ENCODE results near the gene PTPRE. TPM values are rescaled to one million over a fixed set of nuclear protein-coding genes. Genes with fewer than 3 reads are reported as not detected.

PTPRE gene
- total RNA-seq, 4 donors from 2014 or later: 10.2 to 46.8 (median 28.8) TPM

DNA sequence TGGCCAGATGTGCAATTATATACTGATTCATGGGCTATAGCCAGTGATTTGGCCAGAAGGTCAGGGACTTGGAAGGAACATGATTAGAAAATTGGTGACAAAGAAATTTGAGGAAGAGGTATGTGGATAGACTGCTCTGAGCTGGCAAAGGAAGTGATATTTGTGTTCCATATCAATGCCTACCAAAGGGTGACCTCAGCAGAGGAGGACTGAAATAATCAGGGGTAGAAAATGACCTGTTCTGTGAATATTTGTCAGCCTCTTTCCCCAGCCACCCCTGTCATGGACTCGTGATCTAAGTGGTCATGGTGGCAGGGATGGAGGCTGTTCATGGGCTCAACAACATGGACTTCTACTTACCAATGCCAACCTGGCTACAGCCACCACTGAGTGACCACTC, 47.0 kb downstream of the PTPRE start:
- Histone ChIP-seq H3K27me3 (no peaks in the 10 kb centered on the region), H3K4me3 (no peak overlapping the region), H3K36me3 (no peaks in the 10 kb centered on the region), H3K27ac (no peak overlapping the region), H3K9me3 (peaks cover 6% of the 10 kb centered on the region), H3K4me1 (no peaks in the 10 kb centered on the region)
- WGBS: 77% methylated on average over 1 of the region's 1 CpG
- no peak for DNase-seq (ENCODE audit: low spot score in 2 of 2)
- no peak for TF ChIP-seq EP300 (IDR thresholded peaks at IDR 0.05)
- no peak for TF ChIP-seq POLR2A (IDR thresholded peaks at IDR 0.05)

DNA sequence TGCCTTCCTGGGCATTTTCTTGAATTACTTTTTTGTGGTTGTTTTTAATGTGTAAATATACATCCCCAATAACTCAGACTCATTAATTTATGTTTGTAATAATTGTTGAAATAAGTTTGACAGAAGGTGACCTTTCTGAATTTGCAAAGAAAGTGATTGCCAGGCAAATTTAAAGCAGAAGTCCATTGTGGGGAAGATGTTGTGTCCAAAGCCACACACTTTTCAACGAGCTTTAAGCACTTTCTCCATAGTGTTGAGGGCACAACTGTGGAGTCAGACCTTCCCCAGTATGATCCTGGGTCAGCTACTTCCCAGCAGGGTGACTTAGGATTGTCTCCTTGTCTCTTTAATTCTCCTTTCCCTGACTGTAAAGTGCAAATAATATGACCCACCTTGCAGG, 52.5 kb downstream of the PTPRE start:
- Histone ChIP-seq H3K36me3 (no peaks in the 10 kb centered on the region), H3K4me3 (no peak overlapping the region), H3K4me1 (no peaks in the 10 kb centered on the region), H3K9me3 (peaks cover 6% of the 10 kb centered on the region), H3K27ac (no peak overlapping the region), H3K27me3 (no peaks in the 10 kb centered on the region)
- WGBS: 58% methylated on average over 1 of the region's 1 CpG
- TF ChIP-seq POLR2A (IDR thresholded peaks at IDR 0.05): no peak
- no peak for TF ChIP-seq POLR2AphosphoS5 (IDR thresholded peaks at IDR 0.05)
- TF ChIP-seq, protein P1, sequence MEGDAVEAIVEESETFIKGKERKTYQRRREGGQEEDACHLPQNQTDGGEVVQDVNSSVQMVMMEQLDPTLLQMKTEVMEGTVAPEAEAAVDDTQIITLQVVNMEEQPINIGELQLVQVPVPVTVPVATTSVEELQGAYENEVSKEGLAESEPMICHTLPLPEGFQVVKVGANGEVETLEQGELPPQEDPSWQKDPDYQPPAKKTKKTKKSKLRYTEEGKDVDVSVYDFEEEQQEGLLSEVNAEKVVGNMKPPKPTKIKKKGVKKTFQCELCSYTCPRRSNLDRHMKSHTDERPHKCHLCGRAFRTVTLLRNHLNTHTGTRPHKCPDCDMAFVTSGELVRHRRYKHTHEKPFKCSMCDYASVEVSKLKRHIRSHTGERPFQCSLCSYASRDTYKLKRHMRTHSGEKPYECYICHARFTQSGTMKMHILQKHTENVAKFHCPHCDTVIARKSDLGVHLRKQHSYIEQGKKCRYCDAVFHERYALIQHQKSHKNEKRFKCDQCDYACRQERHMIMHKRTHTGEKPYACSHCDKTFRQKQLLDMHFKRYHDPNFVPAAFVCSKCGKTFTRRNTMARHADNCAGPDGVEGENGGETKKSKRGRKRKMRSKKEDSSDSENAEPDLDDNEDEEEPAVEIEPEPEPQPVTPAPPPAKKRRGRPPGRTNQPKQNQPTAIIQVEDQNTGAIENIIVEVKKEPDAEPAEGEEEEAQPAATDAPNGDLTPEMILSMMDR (IDR thresholded peaks at IDR 0.05): no peak
- no peak for TF ChIP-seq EP300 (IDR thresholded peaks at IDR 0.05)
- no peak for DNase-seq (ENCODE audit: low spot score in 2 of 2)

DNA sequence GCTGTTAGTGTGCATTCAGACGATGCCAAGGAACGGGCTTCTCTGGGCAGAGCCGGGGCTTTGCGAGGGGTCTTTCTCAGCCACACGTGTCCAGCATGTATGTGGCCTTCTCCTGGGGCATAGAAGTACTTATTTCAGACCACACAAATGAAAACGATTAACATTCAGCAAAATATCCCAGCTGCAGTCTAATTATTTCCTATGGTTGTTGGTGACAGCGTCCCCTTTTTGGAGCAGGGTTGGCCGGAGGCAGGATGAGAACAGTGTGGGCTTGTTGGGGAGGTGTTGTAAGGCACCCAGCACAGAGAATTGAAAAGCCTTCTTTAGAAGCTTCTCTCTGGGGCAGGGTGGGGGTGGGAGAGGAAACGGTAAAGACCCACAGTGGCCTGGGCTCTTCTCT, 54.2 kb downstream of the PTPRE start:
- Histone ChIP-seq H3K36me3 (no peaks in the 10 kb centered on the region), H3K27me3 (no peaks in the 10 kb centered on the region), H3K27ac (no peak overlapping the region), H3K4me3 (no peak overlapping the region), H3K4me1 (peaks cover 4% of the 10 kb centered on the region), H3K9me3 (peaks cover 6% of the 10 kb centered on the region)
- TF ChIP-seq POLR2A (IDR thresholded peaks at IDR 0.05) (no peak), EP300 (IDR thresholded peaks at IDR 0.05) (no peak), POLR2AphosphoS5 (IDR thresholded peaks at IDR 0.05) (no peak)
- TF ChIP-seq, protein P1 (IDR thresholded peaks at IDR 0.05): no peak
- no peak for DNase-seq (ENCODE audit: low spot score in 2 of 2)
- 68% methylated on average over 9 of the region's 9 CpGs for WGBS

DNA sequence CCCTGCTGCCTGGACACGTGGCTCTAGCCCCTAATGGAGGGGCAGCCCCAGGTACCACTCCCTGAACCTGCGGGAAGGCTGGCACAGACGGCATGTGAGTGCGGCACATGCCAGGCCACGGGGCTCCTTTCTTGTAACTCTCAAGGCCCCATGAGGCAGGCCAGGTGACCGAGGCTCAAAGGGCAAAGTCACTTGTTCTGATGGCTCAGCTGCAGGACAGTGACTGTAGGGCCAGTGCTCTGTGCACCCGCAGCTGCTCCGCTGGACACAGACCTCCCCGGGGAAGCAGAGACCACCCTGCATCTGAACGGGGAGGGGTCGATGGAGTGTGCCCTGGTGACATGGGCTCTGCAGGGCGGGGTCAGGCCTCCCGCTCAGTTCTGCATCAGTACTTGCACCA, 55.3 kb downstream of the PTPRE start:
- no peaks in the 10 kb centered on the region for H3K36me3 ChIP-seq
- H3K9me3 ChIP-seq: no peaks in the 10 kb centered on the region
- H3K27ac ChIP-seq: no peak overlapping the region
- 84% methylated on average over 2 of the region's 13 CpGs for whole genome bisulfite sequencing
- no peaks in the 10 kb centered on the region for H3K27me3 ChIP-seq
- no peak for DNase-seq (ENCODE audit: low spot score in 2 of 2)
- peaks cover 4% of the 10 kb centered on the region for H3K4me1 ChIP-seq
- no peak overlapping the region for H3K4me3 ChIP-seq
- TF ChIP-seq EP300 (IDR thresholded peaks at IDR 0.05): no peak
- TF ChIP-seq, protein P1 (IDR thresholded peaks at IDR 0.05): no peak
- no peak for TF ChIP-seq POLR2A (IDR thresholded peaks at IDR 0.05)
- no peak for TF ChIP-seq POLR2AphosphoS5 (IDR thresholded peaks at IDR 0.05)

DNA sequence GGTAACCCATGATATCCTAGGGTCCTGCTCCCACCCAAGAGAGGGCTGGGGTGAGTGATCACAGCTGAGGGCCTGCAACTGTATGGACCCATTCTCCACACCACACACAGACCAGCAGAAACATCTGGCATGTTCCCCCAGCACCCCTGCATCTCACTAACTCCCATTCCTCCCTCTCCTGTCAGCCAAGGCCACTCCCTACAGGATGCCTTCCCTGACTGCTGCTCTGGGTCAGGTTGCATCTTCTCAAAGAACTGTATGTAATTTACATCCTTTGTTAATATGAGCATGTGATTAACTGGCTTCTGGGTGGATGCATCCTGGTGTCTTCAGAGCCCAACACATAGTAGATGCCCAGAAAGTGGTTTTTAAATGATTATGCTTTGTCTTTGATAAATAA, 56.2 kb downstream of the PTPRE start:
- TF ChIP-seq POLR2A (IDR thresholded peaks at IDR 0.05) (no peak), POLR2AphosphoS5 (IDR thresholded peaks at IDR 0.05) (no peak), EP300 (IDR thresholded peaks at IDR 0.05) (no peak)
- TF ChIP-seq, protein P1 (IDR thresholded peaks at IDR 0.05): no peak
- no peaks in the 10 kb centered on the region for H3K9me3 ChIP-seq
- no peak overlapping the region for H3K4me3 ChIP-seq
- H3K27ac ChIP-seq: no peak overlapping the region
- peaks cover 4% of the 10 kb centered on the region for H3K4me1 ChIP-seq
- H3K36me3 ChIP-seq: no peaks in the 10 kb centered on the region
- H3K27me3 ChIP-seq: no peaks in the 10 kb centered on the region
- no peak for DNase-seq (ENCODE audit: low spot score in 2 of 2)

DNA sequence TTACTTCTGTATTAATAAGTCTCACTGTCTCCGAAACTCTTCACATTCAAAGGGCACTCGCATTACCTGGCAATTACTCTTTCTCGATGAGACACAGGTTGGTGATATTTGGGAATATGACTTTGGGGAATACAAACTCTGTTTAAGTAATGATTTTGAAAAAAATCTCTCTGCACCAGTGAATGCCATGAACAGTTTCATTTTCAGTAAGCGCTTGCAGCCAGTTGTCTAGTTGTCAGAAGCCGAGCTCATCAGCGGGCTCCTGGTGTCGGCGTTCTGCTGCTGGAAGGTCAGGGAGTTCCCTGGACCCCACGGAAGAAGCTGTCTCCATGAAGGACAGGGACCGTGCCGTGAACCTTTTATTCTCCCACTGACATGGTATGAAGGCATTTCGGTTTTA, 57.7 kb downstream of the PTPRE start:
- TF ChIP-seq POLR2AphosphoS5 (IDR thresholded peaks at IDR 0.05): no peak
- no peak for TF ChIP-seq POLR2A (IDR thresholded peaks at IDR 0.05)
- Histone ChIP-seq H3K9me3 (no peaks in the 10 kb centered on the region), H3K4me3 (no peak overlapping the region), H3K4me1 (peaks cover 4% of the 10 kb centered on the region), H3K27ac (no peak overlapping the region), H3K36me3 (no peaks in the 10 kb centered on the region), H3K27me3 (no peaks in the 10 kb centered on the region)
- no peak for DNase-seq (ENCODE audit: low spot score in 2 of 2)
- WGBS: 63% methylated on average over 12 of the region's 12 CpGs
